Nucleus accumbens (tissue), 56 donors: Measurements from ENCODE around the gene KRTCAP2.

ENCODE experiments used
- DNase-seq, 56 donors: peaks; one replicate each; lab custom pipeline; 2025; lab: John Stamatoyannopoulos, UW

KRTCAP2 gene

DNA sequence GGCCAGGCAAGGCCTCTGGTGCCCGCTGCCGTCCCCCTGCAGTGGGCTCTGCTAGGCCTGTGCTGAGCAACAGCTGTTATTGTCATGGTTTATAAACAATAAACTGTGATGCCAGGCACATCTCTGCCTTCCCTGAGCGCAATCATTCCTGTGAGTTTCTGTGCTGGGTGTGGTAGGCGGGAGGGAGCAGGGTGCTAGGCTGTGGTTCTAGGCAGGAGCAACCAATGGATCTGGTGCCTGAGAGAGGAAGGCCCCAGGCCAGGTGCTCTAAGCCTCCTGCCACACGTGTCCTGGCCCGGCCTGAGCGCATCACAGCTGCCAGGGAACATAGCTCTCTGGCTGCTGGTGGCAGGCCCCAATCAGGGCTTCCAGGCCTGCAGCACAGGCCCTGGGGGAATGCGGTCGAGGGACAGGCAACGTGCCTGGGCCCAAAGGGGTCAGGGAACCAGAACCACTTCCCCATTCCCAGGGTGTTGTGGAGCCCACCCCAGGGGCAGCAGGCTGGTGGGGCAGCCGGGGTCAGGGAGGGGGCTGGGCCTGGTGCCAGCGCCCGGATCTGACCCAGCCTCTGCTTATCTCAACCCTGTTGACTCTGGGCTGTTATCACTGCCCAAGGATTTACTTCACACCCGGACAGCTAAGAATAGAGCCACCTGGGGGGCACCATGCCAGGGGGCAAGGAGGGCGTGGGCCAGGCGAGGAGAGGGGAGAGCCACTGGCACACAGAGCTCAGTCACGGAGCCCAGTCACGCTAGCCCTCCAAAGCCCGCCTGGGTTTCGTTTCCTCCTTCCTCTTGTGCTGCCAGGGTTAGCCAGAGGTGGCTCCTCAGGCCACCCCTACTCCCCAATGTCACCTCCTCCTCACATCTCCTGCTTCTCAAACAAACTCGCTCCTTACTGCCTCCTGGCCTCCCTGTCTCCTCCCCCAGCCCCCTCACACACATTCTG, 12.0 kb upstream of the KRTCAP2 start:
- DNase-seq = no peak

- no peak for DNase-seq
Observed at GRCh38 chr1:155184351-155184811, 11.3 kb upstream of the KRTCAP2 start.

GRCh38 chr1:155183775-155184221, 10.7 kb upstream of the KRTCAP2 start:
- no peak for DNase-seq

- DNase-seq = no peak
Observed at GRCh38 chr1:155182052-155182550, 9.0 kb upstream of the KRTCAP2 start.

- DNase-seq = no peak
Observed at GRCh38 chr1:155181371-155182051, 8.4 kb upstream of the KRTCAP2 start.

DNA sequence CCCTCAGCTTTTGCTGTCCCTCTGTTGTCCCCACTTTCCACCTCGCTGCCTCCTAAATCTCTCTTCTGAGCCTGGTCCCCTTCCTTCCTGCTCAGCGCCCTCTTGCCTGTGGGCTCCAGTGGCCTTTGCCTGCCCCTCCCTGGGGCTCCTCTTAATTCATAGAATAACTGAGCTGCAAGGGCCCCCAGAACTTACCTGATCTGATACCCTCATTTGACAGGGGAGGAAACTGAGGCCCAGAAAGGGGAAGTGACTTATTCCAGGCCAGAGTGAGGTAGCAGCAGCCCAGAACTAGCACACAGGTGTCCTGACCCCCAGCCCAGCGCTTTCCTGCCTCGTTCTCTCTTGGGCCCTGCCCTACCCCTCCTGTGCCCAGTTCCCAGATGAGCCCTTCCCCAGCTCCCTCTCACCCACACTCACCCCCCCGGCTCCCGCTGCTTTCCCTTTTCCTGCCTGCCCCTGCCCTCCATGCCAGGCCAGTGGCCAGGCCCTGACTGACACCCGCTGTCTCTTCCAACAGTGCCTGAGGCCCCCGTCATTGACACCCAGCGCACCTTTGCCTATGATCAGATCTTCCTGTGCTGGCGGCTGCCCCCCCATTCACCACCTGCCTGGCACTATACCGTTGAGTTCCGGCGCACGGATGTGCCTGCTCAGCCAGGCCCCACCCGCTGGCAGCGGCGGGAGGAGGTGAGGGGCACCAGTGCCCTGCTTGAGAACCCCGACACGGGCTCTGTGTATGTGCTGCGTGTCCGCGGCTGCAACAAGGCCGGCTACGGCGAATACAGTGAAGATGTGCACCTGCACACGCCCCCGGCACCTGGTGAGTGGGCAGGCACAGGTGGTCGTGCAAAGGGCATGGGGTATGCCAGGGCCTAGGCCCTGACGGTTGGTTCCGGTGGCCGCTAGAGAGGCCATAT, 6.3 kb upstream of the KRTCAP2 start:
- DNase-seq = no peak

GRCh38 chr1:155178441-155179111, 5.5 kb upstream of the KRTCAP2 start:
- DNase-seq = no peak

DNA sequence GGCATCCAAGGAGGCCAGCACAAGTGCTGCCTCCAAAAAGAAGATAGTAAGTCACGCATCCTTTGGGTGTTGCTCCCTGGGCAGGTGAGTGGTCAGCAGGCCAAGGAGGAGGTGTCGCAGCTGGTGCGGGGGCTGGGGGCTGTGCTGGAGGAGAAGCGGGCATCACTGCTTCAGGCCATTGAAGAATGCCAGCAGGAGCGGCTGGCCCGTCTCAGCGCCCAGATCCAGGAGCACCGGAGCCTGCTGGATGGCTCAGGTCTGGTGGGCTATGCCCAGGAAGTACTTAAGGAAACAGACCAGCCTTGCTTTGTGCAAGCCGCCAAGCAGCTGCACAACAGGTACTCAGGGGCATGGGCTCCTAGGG, 4.8 kb upstream of the KRTCAP2 start:
- DNase-seq = no peak

- no peak for DNase-seq
Observed at GRCh38 chr1:155177192-155177917, 4.3 kb upstream of the KRTCAP2 start.

GRCh38 chr1:155176544-155177071, 3.5 kb upstream of the KRTCAP2 start:
- peak in 51 of 56 donors; percentile 23 to 93 (median 66) for DNase-seq

DNA sequence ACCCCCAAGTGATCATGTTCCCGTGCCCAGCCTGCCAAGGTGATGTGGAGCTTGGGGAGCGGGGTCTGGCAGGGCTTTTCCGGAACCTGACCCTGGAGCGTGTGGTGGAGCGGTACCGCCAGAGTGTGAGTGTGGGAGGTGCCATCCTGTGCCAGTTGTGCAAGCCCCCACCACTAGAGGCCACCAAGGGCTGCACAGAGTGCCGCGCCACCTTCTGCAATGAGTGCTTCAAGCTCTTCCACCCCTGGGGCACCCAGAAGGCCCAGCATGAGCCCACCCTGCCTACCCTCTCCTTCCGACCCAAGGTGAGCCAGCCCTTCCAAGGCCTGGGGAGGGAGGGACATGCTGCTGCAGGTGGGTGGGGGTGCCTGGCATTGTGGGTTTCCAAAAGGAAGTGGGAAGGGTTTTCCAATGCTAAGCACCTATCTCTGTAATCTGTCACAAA, 2.8 kb upstream of the KRTCAP2 start:
- DNase-seq = peak in 10 of 56 donors; percentile 17 to 49 (median 30)

GRCh38 chr1:155175281-155175926, 2.3 kb upstream of the KRTCAP2 start:
- no peak for DNase-seq

GRCh38 chr1:155174324-155175280, 1.5 kb upstream of the KRTCAP2 start:
- DNase-seq = peak in 38 of 56 donors; percentile 20 to 76 (median 49)

GRCh38 chr1:155173478-155174323, 597 bp upstream of the KRTCAP2 start, which contains the start of gene TRIM46:
TRIM46 (plus strand) TSS chr1:155173849; CDS start chr1:155173967, 118 bp downstream.
- peak in 48 of 56 donors; percentile 24 to 88 (median 60) for DNase-seq

DNA sequence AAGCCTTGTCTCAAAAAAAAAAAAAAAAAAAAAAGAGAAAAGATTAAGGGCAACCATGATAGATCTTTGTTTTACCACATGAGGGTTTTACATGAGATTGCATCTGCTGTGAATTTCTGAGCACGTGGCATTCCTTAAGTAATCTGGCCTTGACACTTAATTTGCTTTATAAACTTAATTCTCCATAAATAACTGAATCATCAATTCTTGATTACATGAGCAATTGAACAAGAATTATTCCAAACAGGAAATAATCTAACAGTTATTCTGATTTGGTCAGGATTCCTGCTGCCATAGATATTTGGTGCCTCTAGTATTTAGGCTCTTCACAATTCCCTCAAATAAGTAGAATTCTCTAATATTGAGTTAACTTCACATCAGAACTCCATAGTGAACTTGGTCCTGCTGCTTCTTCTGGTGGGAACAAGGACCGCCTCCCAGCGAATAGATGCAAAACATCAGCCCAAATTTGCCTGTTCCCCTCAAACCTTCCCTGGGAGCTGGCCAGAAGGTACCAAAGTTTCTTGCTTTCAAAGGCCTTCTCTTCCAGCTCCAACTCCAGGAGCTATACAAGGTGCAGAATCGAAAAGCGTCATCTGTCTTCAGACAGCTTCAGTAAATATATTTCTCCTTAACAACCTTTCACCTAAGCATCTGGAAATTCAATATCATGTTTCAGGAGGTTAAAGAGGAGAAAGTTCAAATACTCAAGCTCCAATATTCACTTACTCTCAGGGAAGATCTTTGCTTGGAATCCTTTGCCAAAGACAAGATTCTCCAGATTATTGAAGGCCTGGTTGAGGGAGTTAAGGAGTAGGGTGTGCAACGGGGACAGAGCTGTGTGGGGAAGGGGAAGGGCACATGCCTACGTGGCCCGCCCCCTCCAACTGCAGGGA, 1.0 kb downstream of the KRTCAP2 start:
- no peak for DNase-seq
